Activated T-cell treated with anti-CD3 and anti-CD28 coated beads, Interleukin-2, amount 50 U/mL, for 72 hours (primary cell): ENCODE results near the gene ITPR3. TPM values are rescaled to one million over a fixed set of nuclear protein-coding genes. Genes with fewer than 3 reads are reported as not detected.

Experiments
- ATAC-seq, 2 donors: fragments of 150-1000 bp; cut with Tn5 transposase; replicated peaks in 1 of 2; 2 replicates each; pipeline ENCODE4 v1.10.0; 2021; ENCODE audit warnings: moderate library complexity in 2 of 2, mild to moderate bottlenecking in 1 of 2
- DNase-seq, 2 donors: peaks; one replicate each; pipeline ENCODE4 v3.0.0; 2021 to 2022; ENCODE audit warnings: mixed read lengths in 1 of 2
- H3K27ac Mint-ChIP-seq: one replicate; pipeline ENCODE4 v1.8.0; 2022; ENCODE audit warnings: mild to moderate bottlenecking, moderate library complexity, mixed read lengths
- H3K27me3 Mint-ChIP-seq: one replicate; pipeline ENCODE4 v1.8.0; 2022; ENCODE audit warnings: low read depth, mixed read lengths
- H3K36me3 Mint-ChIP-seq, 2 donors: one replicate each; pipeline ENCODE4 v1.8.0; 2022; ENCODE audit warnings: mixed read lengths in 2 of 2, mild to moderate bottlenecking in 1 of 2; ENCODE audit not compliant: insufficient read depth in 2 of 2
- H3K4me1 Mint-ChIP-seq: one replicate; pipeline ENCODE4 v1.8.0; 2022; ENCODE audit warnings: low read depth, mixed read lengths
- H3K4me3 Mint-ChIP-seq, 2 donors: one replicate each; pipeline ENCODE4 v1.8.0; 2022; ENCODE audit warnings: mild to moderate bottlenecking in 2 of 2, mixed read lengths in 2 of 2, moderate library complexity in 2 of 2
- H3K9me3 Mint-ChIP-seq, 2 donors: one replicate each; pipeline ENCODE4 v1.8.0; 2022; ENCODE audit warnings: mixed read lengths in 2 of 2
- total RNA-seq, 2 donors: library from RNA; stranded (reverse); gene quantifications; one replicate each; pipeline ENCODE4 v1.2.3, GENCODE V29; 2022

Gene ITPR3
- total RNA-seq, 2 donors from 2014 or later = 49.9 to 52.5 TPM

GRCh38 chr6:33693186-33694105 lies 72.3 kb downstream of the ITPR3 start:
- DNase-seq = no peak
- peak overlapping the region; percentile 96 for H3K27ac Mint-ChIP-seq
- peak overlapping the region; percentile 62 to 72 for H3K4me3 Mint-ChIP-seq
- no peaks in the 10 kb centered on the region for H3K9me3 Mint-ChIP-seq
- H3K27me3 Mint-ChIP-seq = no peaks in the 10 kb centered on the region
- H3K36me3 Mint-ChIP-seq = peaks cover 8 to 21% of the 10 kb centered on the region in 2 donors
- peaks cover 64% of the 10 kb centered on the region for H3K4me1 Mint-ChIP-seq
- no peak for ATAC-seq

- peaks cover 8 to 17% of the 10 kb centered on the region in 2 donors for H3K36me3 Mint-ChIP-seq
Measured at GRCh38 chr6:33694401-33694931, 73.3 kb downstream of the ITPR3 start.

GRCh38 chr6:33694977-33695376 lies 73.9 kb downstream of the ITPR3 start:
- Mint-ChIP-seq H3K4me1 (peaks cover 79% of the 10 kb centered on the region), H3K27ac (peak overlapping the region; percentile 96), H3K9me3 (no peaks in the 10 kb centered on the region), H3K27me3 (no peaks in the 10 kb centered on the region), H3K4me3 (peak overlapping the region; percentile 62 to 72), H3K36me3 (peaks cover 8 to 14% of the 10 kb centered on the region in 2 donors)
- ATAC-seq (no peak), DNase-seq (no peak)

More at GRCh38 chr6:33694401-33694931, 73.3 kb downstream of the ITPR3 start:
- Mint-ChIP-seq H3K4me3 (peak overlapping the region; percentile 62 to 72), H3K9me3 (no peaks in the 10 kb centered on the region), H3K27ac (peak overlapping the region; percentile 96), H3K4me1 (peaks cover 74% of the 10 kb centered on the region), H3K27me3 (no peaks in the 10 kb centered on the region)
- ATAC-seq (peak; percentile 78 to 79), DNase-seq (peak; percentile 75 to 80)

- Mint-ChIP-seq H3K27ac (peak overlapping the region; percentile 96), H3K4me3 (no peak overlapping the region), H3K27me3 (no peaks in the 10 kb centered on the region), H3K9me3 (no peaks in the 10 kb centered on the region), H3K4me1 (peaks cover 84% of the 10 kb centered on the region), H3K36me3 (peaks cover 8 to 14% of the 10 kb centered on the region in 2 donors)
- DNase-seq = no peak
- no peak for ATAC-seq
Measured at GRCh38 chr6:33695451-33695887, 74.3 kb downstream of the ITPR3 start.

- Mint-ChIP-seq H3K27me3 (no peaks in the 10 kb centered on the region), H3K4me1 (peaks cover 85% of the 10 kb centered on the region), H3K27ac (peak overlapping the region; percentile 72), H3K4me3 (peak overlapping the region; percentile 36 to 70), H3K9me3 (no peaks in the 10 kb centered on the region), H3K36me3 (peaks cover 8 to 10% of the 10 kb centered on the region in 2 donors)
- DNase-seq (no peak), ATAC-seq (no peak)
Measured at GRCh38 chr6:33696076-33696475, 75.0 kb downstream of the ITPR3 start.

- peaks cover 8 to 9% of the 10 kb centered on the region in 2 donors for H3K36me3 Mint-ChIP-seq
- H3K4me1 Mint-ChIP-seq = peaks cover 81% of the 10 kb centered on the region
- ATAC-seq = no peak
- no peaks in the 10 kb centered on the region for H3K9me3 Mint-ChIP-seq
- H3K4me3 Mint-ChIP-seq = peak overlapping the region; percentile 36 to 70
- peak in 1 of 2 donors; percentile 29 for DNase-seq
- H3K27ac Mint-ChIP-seq = peak overlapping the region; percentile 87
- H3K27me3 Mint-ChIP-seq = no peaks in the 10 kb centered on the region
Measured at GRCh38 chr6:33696548-33697518, 75.7 kb downstream of the ITPR3 start.

- H3K27ac Mint-ChIP-seq = peak overlapping the region; percentile 87
Measured at GRCh38 chr6:33697845-33698244, 76.7 kb downstream of the ITPR3 start.

GRCh38 chr6:33698494-33698893 lies 77.4 kb downstream of the ITPR3 start:
- DNase-seq (no peak), ATAC-seq (no peak)
- H3K27me3 Mint-ChIP-seq = no peaks in the 10 kb centered on the region
- peaks cover 2 to 6% of the 10 kb centered on the region in 2 donors for H3K36me3 Mint-ChIP-seq
- no peak overlapping the region for H3K4me3 Mint-ChIP-seq
- no peaks in the 10 kb centered on the region for H3K9me3 Mint-ChIP-seq
- H3K4me1 Mint-ChIP-seq = peaks cover 74% of the 10 kb centered on the region
- no peak overlapping the region for H3K27ac Mint-ChIP-seq

More at GRCh38 chr6:33697845-33698244, 76.7 kb downstream of the ITPR3 start:
- H3K9me3 Mint-ChIP-seq = no peaks in the 10 kb centered on the region
- peaks cover 80% of the 10 kb centered on the region for H3K4me1 Mint-ChIP-seq
- H3K36me3 Mint-ChIP-seq = peaks cover 2 to 7% of the 10 kb centered on the region in 2 donors
- no peak overlapping the region for H3K4me3 Mint-ChIP-seq
- DNase-seq (no peak), ATAC-seq (no peak)
- no peaks in the 10 kb centered on the region for H3K27me3 Mint-ChIP-seq

- Mint-ChIP-seq H3K4me3 (peak overlapping the region in 1 of 2 donors; percentile 57), H3K27ac (peak overlapping the region; percentile 96), H3K27me3 (no peaks in the 10 kb centered on the region), H3K36me3 (peaks cover 3 to 4% of the 10 kb centered on the region in 2 donors), H3K4me1 (peaks cover 67% of the 10 kb centered on the region), H3K9me3 (no peaks in the 10 kb centered on the region)
- DNase-seq = no peak
- no peak for ATAC-seq
Measured at GRCh38 chr6:33699131-33699530, 78.0 kb downstream of the ITPR3 start.

GRCh38 chr6:33699739-33700138 lies 78.6 kb downstream of the ITPR3 start:
- peaks cover 3 to 6% of the 10 kb centered on the region in 2 donors for H3K36me3 Mint-ChIP-seq
- no peaks in the 10 kb centered on the region for H3K27me3 Mint-ChIP-seq
- H3K4me3 Mint-ChIP-seq = peak overlapping the region in 1 of 2 donors; percentile 82
- H3K4me1 Mint-ChIP-seq = peaks cover 61% of the 10 kb centered on the region
- H3K9me3 Mint-ChIP-seq = no peaks in the 10 kb centered on the region
- ATAC-seq = peak; percentile 28 to 48
- DNase-seq = no peak
- H3K27ac Mint-ChIP-seq = peak overlapping the region; percentile 96

- Mint-ChIP-seq H3K27me3 (no peaks in the 10 kb centered on the region), H3K9me3 (no peaks in the 10 kb centered on the region), H3K36me3 (peaks cover 2 to 6% of the 10 kb centered on the region in 2 donors), H3K4me3 (peak overlapping the region; percentile 29 to 82), H3K4me1 (peaks cover 53% of the 10 kb centered on the region), H3K27ac (peak overlapping the region; percentile 96)
- DNase-seq (peak; percentile 76 to 81), ATAC-seq (peak; percentile 76 to 84)
Measured at GRCh38 chr6:33700391-33701050, 79.4 kb downstream of the ITPR3 start.
